ENCODE data around the gene ECI1.

The ECI1 gene

GRCh38 chr16:2196162-2196980 lies 55.0 kb downstream of the ECI1 start, which contains the start of gene CASKIN1:
CASKIN1 (minus strand) TSS chr16:2196605; CDS start chr16:2196432, 173 bp downstream.
- no peak within 1 kb of the TSS for H3K27ac ChIP-seq (ENCODE audit: low read length)
- no peak within 1 kb of the TSS for H3K9ac ChIP-seq (ENCODE audit: low read length)
- peaks cover 2% of the 10 kb centered on the region for H3K4me1 ChIP-seq (ENCODE audit: control insufficient read depth, low read depth, low read length)
- H3K27me3 ChIP-seq (ENCODE audit: control insufficient read depth, insufficient read depth, low read length): peaks cover 42% of the 10 kb centered on the region
- H3K4me3 ChIP-seq (ENCODE audit: low read length): peak within 1 kb of the TSS; percentile 58
- no peaks in the 10 kb centered on the region for H3K9me3 ChIP-seq (ENCODE audit: control insufficient read depth, low read depth, low read length)
- no peaks in the 10 kb centered on the region for H3K36me3 ChIP-seq (ENCODE audit: control insufficient read depth, low read depth, low read length)

GRCh38 chr16:2195322-2196161 lies 55.8 kb downstream of the ECI1 start:
- H3K27me3 ChIP-seq (ENCODE audit: control insufficient read depth, insufficient read depth, low read length): peaks cover 42% of the 10 kb centered on the region
- no peaks in the 10 kb centered on the region for H3K36me3 ChIP-seq (ENCODE audit: control insufficient read depth, low read depth, low read length)
- H3K27ac ChIP-seq (ENCODE audit: low read length): no peak overlapping the region
- no peak overlapping the region for H3K9ac ChIP-seq (ENCODE audit: low read length)
- peak overlapping the region; percentile 58 for H3K4me3 ChIP-seq (ENCODE audit: low read length)
- no peaks in the 10 kb centered on the region for H3K9me3 ChIP-seq (ENCODE audit: control insufficient read depth, low read depth, low read length)
- peaks cover 2% of the 10 kb centered on the region for H3K4me1 ChIP-seq (ENCODE audit: control insufficient read depth, low read depth, low read length)

GRCh38 chr16:2194852-2195321 lies 56.5 kb downstream of the ECI1 start:
- Histone ChIP-seq H3K27me3 (ENCODE audit: control insufficient read depth, insufficient read depth, low read length) (peaks cover 41% of the 10 kb centered on the region), H3K4me1 (ENCODE audit: control insufficient read depth, low read depth, low read length) (peaks cover 2% of the 10 kb centered on the region), H3K27ac (ENCODE audit: low read length) (no peak overlapping the region), H3K9me3 (ENCODE audit: control insufficient read depth, low read depth, low read length) (no peaks in the 10 kb centered on the region), H3K4me3 (ENCODE audit: low read length) (peak overlapping the region; percentile 58), H3K36me3 (ENCODE audit: control insufficient read depth, low read depth, low read length) (no peaks in the 10 kb centered on the region), H3K9ac (ENCODE audit: low read length) (no peak overlapping the region)

GRCh38 chr16:2194166-2194834 lies 57.1 kb downstream of the ECI1 start:
- H3K9ac ChIP-seq (ENCODE audit: low read length): no peak overlapping the region
- H3K36me3 ChIP-seq (ENCODE audit: control insufficient read depth, low read depth, low read length): no peaks in the 10 kb centered on the region
- H3K4me1 ChIP-seq (ENCODE audit: control insufficient read depth, low read depth, low read length): peaks cover 2% of the 10 kb centered on the region
- no peaks in the 10 kb centered on the region for H3K9me3 ChIP-seq (ENCODE audit: control insufficient read depth, low read depth, low read length)
- no peak overlapping the region for H3K27ac ChIP-seq (ENCODE audit: low read length)
- no peak overlapping the region for H3K4me3 ChIP-seq (ENCODE audit: low read length)
- H3K27me3 ChIP-seq (ENCODE audit: control insufficient read depth, insufficient read depth, low read length): peaks cover 35% of the 10 kb centered on the region

GRCh38 chr16:2191446-2191706 lies 60.0 kb downstream of the ECI1 start:
- Histone ChIP-seq H3K4me3 (ENCODE audit: low read length) (no peak overlapping the region), H3K4me1 (ENCODE audit: control insufficient read depth, low read depth, low read length) (peaks cover 2% of the 10 kb centered on the region), H3K9me3 (ENCODE audit: control insufficient read depth, low read depth, low read length) (no peaks in the 10 kb centered on the region), H3K36me3 (ENCODE audit: control insufficient read depth, low read depth, low read length) (no peaks in the 10 kb centered on the region), H3K9ac (ENCODE audit: low read length) (no peak overlapping the region), H3K27ac (ENCODE audit: low read length) (no peak overlapping the region), H3K27me3 (ENCODE audit: control insufficient read depth, insufficient read depth, low read length) (peaks cover 10% of the 10 kb centered on the region)

- no peaks in the 10 kb centered on the region for H3K9me3 ChIP-seq (ENCODE audit: control insufficient read depth, low read depth, low read length)
- H3K4me3 ChIP-seq (ENCODE audit: low read length): no peak overlapping the region
- peaks cover 10% of the 10 kb centered on the region for H3K27me3 ChIP-seq (ENCODE audit: control insufficient read depth, insufficient read depth, low read length)
- H3K4me1 ChIP-seq (ENCODE audit: control insufficient read depth, low read depth, low read length): peaks cover 2% of the 10 kb centered on the region
- no peak overlapping the region for H3K9ac ChIP-seq (ENCODE audit: low read length)
- H3K36me3 ChIP-seq (ENCODE audit: control insufficient read depth, low read depth, low read length): no peaks in the 10 kb centered on the region
- no peak overlapping the region for H3K27ac ChIP-seq (ENCODE audit: low read length)
Observed at GRCh38 chr16:2190659-2191445, 60.5 kb downstream of the ECI1 start.

- Histone ChIP-seq H3K9me3 (ENCODE audit: control insufficient read depth, low read depth, low read length) (no peaks in the 10 kb centered on the region), H3K9ac (ENCODE audit: low read length) (no peak overlapping the region), H3K36me3 (ENCODE audit: control insufficient read depth, low read depth, low read length) (no peaks in the 10 kb centered on the region), H3K4me1 (ENCODE audit: control insufficient read depth, low read depth, low read length) (no peaks in the 10 kb centered on the region), H3K4me3 (ENCODE audit: low read length) (no peak overlapping the region), H3K27ac (ENCODE audit: low read length) (no peak overlapping the region), H3K27me3 (ENCODE audit: control insufficient read depth, insufficient read depth, low read length) (peaks cover 3% of the 10 kb centered on the region)
Observed at GRCh38 chr16:2190002-2190658, 61.3 kb downstream of the ECI1 start.
